NCI-H2029 treated with DMSO at 0.1 percent for 48 hours (cell line): Measurements from ENCODE around the gene TCP1.
A peak's percentile ranks its signal among the peaks of the same experiment; 100 is the strongest.
"Not testable (repeated sequence)": the region's sequence is repeated elsewhere in the genome, so short reads cannot be mapped to it uniquely, and the experiment has no call there.

Experiments used
- DNase-seq: peaks from one replicate; lab custom pipeline; 2025; lab: John Stamatoyannopoulos, UW

TCP1 gene

DNA sequence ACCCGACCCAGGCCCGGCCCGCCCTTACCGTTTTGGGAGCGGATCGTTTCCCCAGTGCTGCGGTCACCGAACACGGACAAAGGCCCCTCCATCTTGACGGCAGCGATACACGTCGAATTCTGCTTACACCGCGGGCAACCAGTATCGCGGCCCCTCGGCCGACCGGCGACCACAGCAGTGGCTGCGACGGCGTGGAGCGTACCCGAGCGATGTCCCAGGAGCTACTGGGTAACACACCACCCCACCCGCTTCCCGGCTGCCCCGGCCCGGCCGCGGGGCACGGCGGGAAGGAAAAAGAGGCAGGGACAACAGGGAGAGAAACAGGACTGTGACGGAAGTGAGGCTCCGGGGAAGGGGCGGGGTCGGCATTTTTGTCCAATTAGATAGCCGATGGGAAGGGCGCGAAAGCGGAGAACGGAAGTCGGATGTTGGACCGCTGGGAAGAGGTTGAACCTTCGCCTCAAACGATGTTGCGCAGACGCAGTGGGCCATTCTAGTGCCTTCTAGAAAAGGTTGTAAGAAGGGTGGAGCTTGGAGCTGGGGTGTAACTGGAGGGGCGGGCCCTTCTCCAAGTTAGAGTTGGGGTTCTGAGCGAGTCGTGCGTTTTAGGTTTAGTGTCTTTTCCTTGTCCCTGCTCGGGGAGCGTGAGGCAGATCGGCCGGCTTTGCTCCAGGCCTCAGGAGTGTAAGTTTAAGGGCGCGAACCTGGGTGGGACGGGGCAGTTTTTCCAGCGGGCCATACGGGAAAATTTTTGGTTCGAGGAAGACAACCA lies at the start of gene TCP1:
Gene TCP1 (minus strand): TSS at position 226 of the 772 bp plus-strand sequence. CDS start 134 bp downstream, at position 92.
- DNase-seq: peak; percentile 98

- DNase-seq: no peak
Observed at GRCh38 chr6:159838020-159838744, 48.8 kb upstream of the TCP1 start.

DNA sequence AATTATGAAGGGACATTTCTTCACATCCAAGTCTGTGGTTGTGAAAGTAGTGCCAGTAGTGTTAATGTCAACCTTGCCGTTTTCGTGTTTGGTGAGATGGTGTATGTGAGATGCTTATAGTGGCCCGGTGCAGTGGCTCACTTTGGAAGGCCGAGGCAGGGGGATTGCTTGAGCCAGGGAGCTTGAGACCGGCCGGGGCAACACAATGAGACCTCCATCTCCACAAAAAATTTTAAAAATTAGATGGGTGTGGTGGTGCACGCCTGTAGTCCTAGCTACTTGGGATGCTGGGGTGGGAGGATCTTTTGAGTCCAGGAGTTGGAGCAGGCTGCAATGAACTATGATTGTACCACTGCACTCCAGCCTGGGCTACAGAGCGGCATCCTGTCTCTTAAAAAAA lies 48.1 kb upstream of the TCP1 start:
- no peak for DNase-seq

DNA sequence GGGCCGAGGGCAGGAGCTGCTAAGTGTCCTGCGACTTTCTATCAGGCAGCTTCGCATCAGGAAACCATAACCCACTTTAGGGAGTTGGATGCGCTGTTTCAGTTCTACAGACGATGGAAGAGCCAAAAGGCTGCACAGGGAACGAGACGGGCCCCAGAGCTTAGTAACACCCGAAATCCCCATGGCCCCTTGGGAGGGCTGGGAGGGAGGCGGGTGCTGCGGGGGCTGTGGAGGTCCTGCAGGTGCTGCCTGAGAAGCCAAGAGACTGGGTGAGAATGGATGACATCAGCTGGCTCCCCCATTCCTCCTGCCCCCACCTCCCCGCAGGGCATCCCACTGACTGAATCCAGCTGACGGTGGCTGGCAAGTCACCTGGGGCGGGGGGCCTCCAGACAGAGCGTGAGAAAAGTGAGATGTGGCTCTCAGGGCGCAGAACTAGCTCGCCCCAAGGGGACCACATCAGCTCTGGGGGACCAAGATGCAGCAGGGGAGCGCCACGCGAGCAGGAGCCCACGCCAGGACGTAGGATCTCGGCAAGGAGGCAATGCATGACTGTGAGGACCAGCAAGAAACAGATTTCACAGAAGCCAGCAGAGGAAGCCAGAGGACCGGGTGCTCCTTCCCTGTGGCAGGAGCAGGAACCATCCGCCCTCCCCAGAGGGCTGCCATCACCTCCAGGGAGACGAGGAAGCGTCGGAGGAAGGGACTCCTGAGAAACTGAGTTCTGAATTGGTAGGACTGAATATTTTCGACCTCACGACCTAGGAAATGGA lies 47.5 kb upstream of the TCP1 start:
- DNase-seq: no peak

- DNase-seq: no peak
Observed at GRCh38 chr6:159833997-159834603, 44.7 kb upstream of the TCP1 start.

DNA sequence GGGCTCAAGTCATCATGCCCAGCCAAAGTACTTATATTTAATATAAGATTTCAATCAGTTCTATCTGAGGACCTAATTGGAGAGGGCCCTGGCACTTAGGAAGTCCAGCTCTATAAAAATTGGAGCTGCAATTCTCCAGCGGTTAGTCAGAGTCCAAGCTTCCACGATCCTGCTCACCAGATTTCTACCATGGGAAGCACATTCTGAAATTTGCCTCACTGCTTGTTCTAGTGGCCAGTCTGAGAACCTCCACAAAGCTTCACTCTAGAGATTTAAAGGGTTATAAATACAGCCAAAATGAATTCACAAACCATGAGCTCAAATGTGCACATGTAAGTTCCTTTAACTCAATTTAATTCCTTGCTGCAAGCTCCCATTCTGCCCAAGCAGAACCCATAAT lies 44.2 kb upstream of the TCP1 start:
- DNase-seq: no peak

- no peak for DNase-seq
Observed at GRCh38 chr6:159832946-159833345, 43.5 kb upstream of the TCP1 start.

GRCh38 chr6:159831373-159831679 lies 41.9 kb upstream of the TCP1 start:
- peak; percentile 53 for DNase-seq

DNA sequence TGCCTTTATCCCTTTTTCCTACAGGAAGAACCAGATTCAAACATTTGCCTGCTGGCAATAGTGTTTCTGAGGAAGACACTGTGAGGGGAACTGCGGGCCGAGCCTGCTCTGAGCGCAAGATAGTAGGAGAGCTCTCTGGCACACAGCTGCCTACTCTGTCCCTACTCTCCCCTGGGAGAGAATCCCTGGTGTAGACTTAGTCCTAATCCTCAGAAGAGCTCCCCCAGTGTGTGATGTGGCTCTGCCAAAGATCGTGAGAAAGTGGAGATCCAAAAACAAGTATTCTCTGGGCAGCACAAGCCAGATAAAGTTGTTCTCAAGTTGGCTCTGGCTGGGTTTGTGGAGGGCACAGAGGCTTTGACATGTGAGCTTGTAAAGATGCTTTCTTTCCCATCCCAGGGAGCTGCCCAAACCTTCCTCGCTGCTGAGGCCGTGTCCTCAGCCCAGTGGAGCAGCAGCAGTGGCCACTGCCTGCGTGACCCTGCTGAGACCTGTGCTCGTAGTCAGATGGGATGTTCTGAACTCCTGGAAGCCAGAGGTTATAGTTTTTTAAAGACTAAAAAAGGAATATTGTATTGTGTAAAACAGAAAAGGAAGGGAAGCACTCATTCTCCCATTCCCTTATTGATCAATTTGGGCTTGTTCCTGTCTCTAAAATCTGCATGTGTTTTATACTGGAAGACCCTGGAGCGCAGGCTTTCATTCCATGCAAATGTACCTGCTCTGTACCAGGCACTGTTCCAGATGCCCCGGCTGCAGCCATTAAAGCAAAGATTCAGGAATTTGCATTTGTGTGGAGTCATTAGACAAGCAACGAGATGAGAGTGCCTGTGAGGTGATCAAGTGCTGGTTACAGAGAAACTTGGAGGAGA lies 41.3 kb upstream of the TCP1 start:
- no peak for DNase-seq

DNA sequence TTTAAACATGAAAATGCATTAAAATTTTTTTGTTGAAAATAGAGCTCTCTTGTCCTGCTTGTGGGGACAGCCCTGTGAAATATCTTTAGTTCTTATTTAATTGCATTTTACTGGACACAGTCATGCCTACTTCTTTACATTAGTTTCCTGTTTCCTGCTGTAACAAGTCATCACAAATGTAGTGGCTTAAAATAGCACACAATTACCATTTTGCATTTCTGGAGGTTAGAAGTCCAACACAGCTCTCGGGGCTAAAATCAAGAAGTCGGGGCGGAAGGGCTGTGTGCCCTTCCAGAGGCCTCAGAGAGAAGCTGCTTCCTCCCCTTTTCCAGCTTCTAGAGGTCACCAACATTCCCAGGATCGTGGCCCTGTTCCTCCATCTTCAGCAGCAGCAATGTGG lies 40.1 kb upstream of the TCP1 start:
- no peak for DNase-seq

GRCh38 chr6:159828074-159828473 lies 38.7 kb upstream of the TCP1 start:
- peak; percentile 17 for DNase-seq

- DNase-seq: peak; percentile 37
Observed at GRCh38 chr6:159826968-159827647, 37.7 kb upstream of the TCP1 start.

DNA sequence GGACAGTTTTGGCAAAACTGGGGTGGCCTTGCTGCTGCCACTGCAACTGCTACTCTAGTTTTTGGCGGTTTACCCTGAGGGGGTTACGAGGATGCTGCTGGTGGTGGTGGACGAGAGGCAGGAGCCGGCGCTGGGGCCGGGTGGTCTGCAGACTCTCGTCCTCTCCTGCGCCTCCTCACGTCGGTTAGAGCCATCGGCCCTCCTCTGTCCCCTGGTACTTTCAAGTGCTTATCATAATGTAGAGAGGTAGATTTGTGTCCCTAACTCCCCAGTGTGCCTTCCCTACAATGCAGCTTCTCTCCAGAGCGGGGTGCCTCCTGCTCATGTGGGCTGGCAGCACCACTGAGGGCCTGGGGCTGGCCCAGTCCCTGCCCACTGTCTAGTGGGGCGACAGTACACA lies 36.6 kb upstream of the TCP1 start:
- no peak for DNase-seq

- not testable (repeated sequence) for DNase-seq
Observed at GRCh38 chr6:159824690-159825089, 35.3 kb upstream of the TCP1 start.

GRCh38 chr6:159823953-159824352 lies 34.6 kb upstream of the TCP1 start:
- no peak for DNase-seq

GRCh38 chr6:159821726-159822125 lies 32.3 kb upstream of the TCP1 start:
- no peak for DNase-seq

- no peak for DNase-seq
Observed at GRCh38 chr6:159821122-159821521, 31.7 kb upstream of the TCP1 start.

GRCh38 chr6:159819932-159820640 lies 30.7 kb upstream of the TCP1 start:
- no peak for DNase-seq

GRCh38 chr6:159819098-159819497 lies 29.7 kb upstream of the TCP1 start:
- no peak for DNase-seq
